Omental fat pad (tissue), 4 donors: ENCODE data around the gene LCLAT1. TPM values are rescaled to one million over a fixed set of nuclear protein-coding genes. Genes with fewer than 3 reads are reported as not detected.

Experiments used
- ATAC-seq: fragments of 150-250 bp; one replicate; pipeline ENCODE4 v1.9.1; 2016; ENCODE audit warnings: mild to moderate bottlenecking, moderate library complexity; ENCODE audit not compliant: low FRiP score
- DNase-seq: peaks from one replicate; pipeline ENCODE4 v3.0.0-alpha.2; 2019; ENCODE audit warnings: low spot score
- CTCF ChIP-seq, 3 donors: fragments of 450-650 bp; IDR thresholded peaks; one replicate each; pipeline ENCODE4 v1.5.1; 2016 to 2017; ENCODE audit warnings: antibody characterized with exemption in 3 of 3, mild to moderate bottlenecking in 3 of 3, moderate library complexity in 2 of 3
- total RNA-seq, 4 donors: library from RNA; depleted of rRNA; stranded (reverse); fragments of >200 nt; gene quantifications; one replicate each; pipeline ENCODE4 v1.1.0, GENCODE V29; 2016

LCLAT1 gene
- total RNA-seq, 4 donors from 2014 or later: 6.7 to 10.9 (median 8.7) TPM

GRCh38 chr2:30655660-30656059, 208.6 kb downstream of the LCLAT1 start:
- no peak for ATAC-seq
- no peak for TF ChIP-seq CTCF (IDR thresholded peaks at IDR 0.05)
- DNase-seq: no peak

GRCh38 chr2:30656079-30656478, 209.0 kb downstream of the LCLAT1 start:
- ATAC-seq (no peak), DNase-seq (no peak)
- no peak for TF ChIP-seq CTCF (IDR thresholded peaks at IDR 0.05)

GRCh38 chr2:30661173-30662107, 214.4 kb downstream of the LCLAT1 start:
- DNase-seq (no peak), ATAC-seq (no peak)

GRCh38 chr2:30662268-30663131, 215.5 kb downstream of the LCLAT1 start:
- no peak for TF ChIP-seq CTCF (IDR thresholded peaks at IDR 0.05)
- ATAC-seq (no peak), DNase-seq (no peak)

More at GRCh38 chr2:30661173-30662107, 214.4 kb downstream of the LCLAT1 start:
- no peak for TF ChIP-seq CTCF (IDR thresholded peaks at IDR 0.05)

GRCh38 chr2:30663321-30663720, 216.3 kb downstream of the LCLAT1 start:
- no peak for DNase-seq
- no peak for ATAC-seq
- no peak for TF ChIP-seq CTCF (IDR thresholded peaks at IDR 0.05)

GRCh38 chr2:30663806-30664205, 216.8 kb downstream of the LCLAT1 start:
- ATAC-seq (no peak), DNase-seq (no peak)
- no peak for TF ChIP-seq CTCF (IDR thresholded peaks at IDR 0.05)
